ENCODE measurements around the gene LAMTOR2. TPM values are rescaled to one million over a fixed set of nuclear protein-coding genes. Genes with fewer than 3 reads are reported as not detected.

Gene LAMTOR2
- total RNA-seq, 1 donor from 2014 or later, result 60.1 TPM

GRCh38 chr1:156096640-156097391 is 42.2 kb downstream of the LAMTOR2 start:
- Histone ChIP-seq H3K4me3 (ENCODE audit: insufficient read depth, low read depth, low read length) (no peak overlapping the region), H3K9ac (ENCODE audit: low read length) (peak overlapping the region; percentile 80), H3K4me2 (ENCODE audit: low read length) (peak overlapping the region; percentile 62), H2AFZ (ENCODE audit: low read depth, low read length) (no peak overlapping the region), H4K20me1 (ENCODE audit: insufficient read depth, low read length) (peaks cover 5% of the 10 kb centered on the region), H3K9me3 (ENCODE audit: insufficient read depth, low read depth, low read length) (no peaks in the 10 kb centered on the region), H3K36me3 (ENCODE audit: insufficient read depth, low read length) (peaks cover 5% of the 10 kb centered on the region), H3K79me2 (ENCODE audit: insufficient read depth, low read length) (peaks cover 16% of the 10 kb centered on the region), H3K27me3 (ENCODE audit: insufficient read depth, low read length) (no peaks in the 10 kb centered on the region), H3K4me1 (ENCODE audit: insufficient read depth, low read length) (peaks cover 23% of the 10 kb centered on the region), H3K27ac (ENCODE audit: low read depth, low read length) (peak overlapping the region; percentile 91)
- no peaks in the 10 kb centered on the region for H3K9me3 Mint-ChIP-seq (ENCODE audit: unreplicated experiment)
- no peaks in the 10 kb centered on the region for H3K27me3 Mint-ChIP-seq (ENCODE audit: low read depth, unreplicated experiment)
- H3K4me1 Mint-ChIP-seq (ENCODE audit: low read depth, unreplicated experiment), result peaks cover 30% of the 10 kb centered on the region
- TF ChIP-seq EZH2 (IDR thresholded peaks at IDR 0.05; ENCODE audit: insufficient read depth, low read length), result no peak
- TF ChIP-seq, protein P1, sequence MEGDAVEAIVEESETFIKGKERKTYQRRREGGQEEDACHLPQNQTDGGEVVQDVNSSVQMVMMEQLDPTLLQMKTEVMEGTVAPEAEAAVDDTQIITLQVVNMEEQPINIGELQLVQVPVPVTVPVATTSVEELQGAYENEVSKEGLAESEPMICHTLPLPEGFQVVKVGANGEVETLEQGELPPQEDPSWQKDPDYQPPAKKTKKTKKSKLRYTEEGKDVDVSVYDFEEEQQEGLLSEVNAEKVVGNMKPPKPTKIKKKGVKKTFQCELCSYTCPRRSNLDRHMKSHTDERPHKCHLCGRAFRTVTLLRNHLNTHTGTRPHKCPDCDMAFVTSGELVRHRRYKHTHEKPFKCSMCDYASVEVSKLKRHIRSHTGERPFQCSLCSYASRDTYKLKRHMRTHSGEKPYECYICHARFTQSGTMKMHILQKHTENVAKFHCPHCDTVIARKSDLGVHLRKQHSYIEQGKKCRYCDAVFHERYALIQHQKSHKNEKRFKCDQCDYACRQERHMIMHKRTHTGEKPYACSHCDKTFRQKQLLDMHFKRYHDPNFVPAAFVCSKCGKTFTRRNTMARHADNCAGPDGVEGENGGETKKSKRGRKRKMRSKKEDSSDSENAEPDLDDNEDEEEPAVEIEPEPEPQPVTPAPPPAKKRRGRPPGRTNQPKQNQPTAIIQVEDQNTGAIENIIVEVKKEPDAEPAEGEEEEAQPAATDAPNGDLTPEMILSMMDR (IDR thresholded peaks at IDR 0.05; ENCODE audit: insufficient read depth, low read depth, low read length), result peak; percentile 90
- peak overlapping the region; percentile 91 for H3K27ac Mint-ChIP-seq (ENCODE audit: unreplicated experiment)
- DNase-seq (ENCODE audit: low read depth), result peak; percentile 55
- FAIRE-seq, result no peak
- H3K36me3 Mint-ChIP-seq (ENCODE audit: low read depth, unreplicated experiment), result peaks cover 32% of the 10 kb centered on the region
- H3K4me3 Mint-ChIP-seq (ENCODE audit: unreplicated experiment), result no peak overlapping the region

DNA sequence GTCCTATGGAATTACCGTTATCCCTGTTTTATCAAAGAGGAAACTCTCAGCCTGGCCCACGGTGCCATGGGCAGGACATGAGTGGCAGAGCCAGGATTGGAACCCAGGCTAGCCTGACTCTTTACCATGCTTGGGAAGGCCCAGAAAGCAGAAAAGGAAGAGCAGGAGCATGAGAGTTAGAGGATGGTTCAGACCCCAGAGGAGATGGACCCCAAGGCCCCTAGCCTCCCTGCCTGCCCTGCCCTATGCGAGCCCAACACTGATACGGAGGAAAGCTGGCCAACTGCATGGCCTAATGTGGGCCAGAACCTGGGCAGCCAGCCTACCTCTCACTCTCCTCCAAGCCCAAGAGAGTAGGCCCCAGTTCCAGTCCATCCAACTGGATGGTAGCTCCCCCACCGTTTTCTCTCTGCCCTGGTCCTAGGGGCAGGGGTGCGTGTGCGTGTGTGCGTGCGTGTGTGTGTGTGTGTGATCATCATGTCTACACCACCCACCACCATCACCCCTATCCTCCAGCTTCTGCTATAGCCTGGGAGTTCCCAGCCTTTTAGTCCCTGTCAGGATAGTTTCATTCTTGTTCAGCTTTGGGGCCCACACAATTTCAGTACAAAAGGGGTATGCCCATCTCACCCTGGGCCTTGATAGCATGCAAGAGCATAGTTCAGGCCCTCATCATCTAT is 43.1 kb downstream of the LAMTOR2 start:
- Mint-ChIP-seq H3K27me3 (ENCODE audit: low read depth, unreplicated experiment) (no peaks in the 10 kb centered on the region), H3K27ac (ENCODE audit: unreplicated experiment) (peak overlapping the region; percentile 91)
- H3K9ac ChIP-seq (ENCODE audit: low read length), result peak overlapping the region; percentile 80

DNA sequence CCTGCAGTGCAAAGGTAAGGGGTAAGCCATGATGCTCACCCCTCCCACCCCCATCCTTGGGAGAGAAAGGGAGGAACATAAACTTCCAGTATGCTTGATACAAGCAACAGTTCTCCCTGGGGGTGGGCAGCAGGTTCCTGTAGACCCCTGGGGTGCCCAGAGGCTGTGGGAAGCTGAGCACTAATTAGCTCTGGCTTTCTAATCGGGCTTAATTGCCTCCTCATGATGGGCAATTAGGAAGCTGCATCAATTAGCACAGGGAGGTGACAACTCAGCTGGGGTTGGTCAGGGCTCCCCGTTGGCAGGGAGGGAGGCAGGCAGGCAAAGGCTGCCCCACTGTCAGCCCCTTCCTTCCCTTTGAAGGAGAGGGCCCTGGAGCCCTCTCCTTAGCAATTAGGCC is 44.2 kb downstream of the LAMTOR2 start:
- no peak for TF ChIP-seq EZH2 (IDR thresholded peaks at IDR 0.05; ENCODE audit: insufficient read depth, low read length)
- TF ChIP-seq, protein P1 (IDR thresholded peaks at IDR 0.05; ENCODE audit: insufficient read depth, low read depth, low read length), result no peak
- H3K4me3 ChIP-seq (ENCODE audit: insufficient read depth, low read depth, low read length), result no peak overlapping the region
- Mint-ChIP-seq H3K4me3 (ENCODE audit: unreplicated experiment) (no peak overlapping the region), H3K27ac (ENCODE audit: unreplicated experiment) (no peak overlapping the region), H3K9me3 (ENCODE audit: unreplicated experiment) (no peaks in the 10 kb centered on the region), H3K27me3 (ENCODE audit: low read depth, unreplicated experiment) (no peaks in the 10 kb centered on the region), H3K4me1 (ENCODE audit: low read depth, unreplicated experiment) (peaks cover 42% of the 10 kb centered on the region), H3K36me3 (ENCODE audit: low read depth, unreplicated experiment) (peaks cover 26% of the 10 kb centered on the region)
- no peak overlapping the region for H2AFZ ChIP-seq (ENCODE audit: low read depth, low read length)
- FAIRE-seq (no peak), DNase-seq (ENCODE audit: low read depth) (no peak)
- no peak overlapping the region for H3K9ac ChIP-seq (ENCODE audit: low read length)
- H3K4me1 ChIP-seq (ENCODE audit: insufficient read depth, low read length), result peaks cover 41% of the 10 kb centered on the region
- peaks cover 5% of the 10 kb centered on the region for H3K36me3 ChIP-seq (ENCODE audit: insufficient read depth, low read length)
- H4K20me1 ChIP-seq (ENCODE audit: insufficient read depth, low read length), result peaks cover 1% of the 10 kb centered on the region
- no peaks in the 10 kb centered on the region for H3K27me3 ChIP-seq (ENCODE audit: insufficient read depth, low read length)
- H3K79me2 ChIP-seq (ENCODE audit: insufficient read depth, low read length), result peaks cover 25% of the 10 kb centered on the region
- no peak overlapping the region for H3K27ac ChIP-seq (ENCODE audit: low read depth, low read length)
- H3K4me2 ChIP-seq (ENCODE audit: low read length), result no peak overlapping the region
- H3K9me3 ChIP-seq (ENCODE audit: insufficient read depth, low read depth, low read length), result no peaks in the 10 kb centered on the region

More for the DNA sequence above, 43.1 kb downstream of the LAMTOR2 start:
- Mint-ChIP-seq H3K4me1 (ENCODE audit: low read depth, unreplicated experiment) (peaks cover 33% of the 10 kb centered on the region), H3K36me3 (ENCODE audit: low read depth, unreplicated experiment) (peaks cover 30% of the 10 kb centered on the region), H3K4me3 (ENCODE audit: unreplicated experiment) (no peak overlapping the region), H3K9me3 (ENCODE audit: unreplicated experiment) (no peaks in the 10 kb centered on the region)
- no peak for DNase-seq (ENCODE audit: low read depth)
- no peak overlapping the region for H2AFZ ChIP-seq (ENCODE audit: low read depth, low read length)
- H3K79me2 ChIP-seq (ENCODE audit: insufficient read depth, low read length), result peaks cover 22% of the 10 kb centered on the region
- peaks cover 5% of the 10 kb centered on the region for H3K36me3 ChIP-seq (ENCODE audit: insufficient read depth, low read length)
- H3K9me3 ChIP-seq (ENCODE audit: insufficient read depth, low read depth, low read length), result no peaks in the 10 kb centered on the region
- TF ChIP-seq EZH2 (IDR thresholded peaks at IDR 0.05; ENCODE audit: insufficient read depth, low read length), result no peak
- no peaks in the 10 kb centered on the region for H3K27me3 ChIP-seq (ENCODE audit: insufficient read depth, low read length)
- peak overlapping the region; percentile 91 for H3K27ac ChIP-seq (ENCODE audit: low read depth, low read length)
- no peak for FAIRE-seq
- H3K4me2 ChIP-seq (ENCODE audit: low read length), result peak overlapping the region; percentile 62
- H3K4me3 ChIP-seq (ENCODE audit: insufficient read depth, low read depth, low read length), result no peak overlapping the region
- H4K20me1 ChIP-seq (ENCODE audit: insufficient read depth, low read length), result peaks cover 5% of the 10 kb centered on the region
- peaks cover 30% of the 10 kb centered on the region for H3K4me1 ChIP-seq (ENCODE audit: insufficient read depth, low read length)
